A172 (cell line): ENCODE measurements around the gene MORN1. TPM values are rescaled to one million over a fixed set of nuclear protein-coding genes. Genes with fewer than 3 reads are reported as not detected.

Experiments used
- DNase-seq: peaks from one replicate; pipeline ENCODE4 v3.0.0-alpha.2; 2015; ENCODE audit warnings: low spot score
- total RNA-seq: library from RNA; depleted of rRNA; stranded (reverse); fragments of >200 nt; shearing (Covaris generic); gene quantifications from 2 replicates; pipeline ENCODE4 v1.2.3, GENCODE V29; 2014

The MORN1 gene
- total RNA-seq, 1 experiment from 2014 or later, result 5.1 TPM

- DNase-seq, result no peak
Observed at GRCh38 chr1:2419416-2419815, 28.1 kb upstream of the MORN1 start.

GRCh38 chr1:2418791-2419320 lies 27.5 kb upstream of the MORN1 start:
- DNase-seq, result no peak

GRCh38 chr1:2417833-2418225 lies 26.5 kb upstream of the MORN1 start:
- no peak for DNase-seq

- DNase-seq, result no peak
Observed at GRCh38 chr1:2417083-2417832, 25.9 kb upstream of the MORN1 start.

DNA sequence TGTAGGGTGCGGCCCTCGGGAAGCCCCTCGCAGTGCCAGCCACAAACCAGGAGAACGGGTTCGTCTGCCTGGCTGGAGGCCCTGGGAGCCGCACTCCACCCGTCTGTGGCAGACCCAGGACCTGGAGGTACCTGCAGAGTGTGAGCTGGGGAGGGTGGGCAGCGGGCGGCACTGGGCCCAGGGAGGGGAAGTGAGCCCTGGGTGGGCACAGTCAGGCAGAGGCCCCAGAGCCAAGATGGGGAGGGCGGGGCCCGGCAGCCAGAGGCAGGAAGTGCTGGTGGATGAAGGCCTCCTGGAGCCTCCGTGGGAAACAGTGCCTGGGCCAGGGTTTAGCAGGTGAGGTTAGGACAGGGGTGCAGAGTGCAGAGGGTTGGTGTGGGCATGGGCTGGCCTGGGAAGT lies 25.0 kb upstream of the MORN1 start:
- no peak for DNase-seq

DNA sequence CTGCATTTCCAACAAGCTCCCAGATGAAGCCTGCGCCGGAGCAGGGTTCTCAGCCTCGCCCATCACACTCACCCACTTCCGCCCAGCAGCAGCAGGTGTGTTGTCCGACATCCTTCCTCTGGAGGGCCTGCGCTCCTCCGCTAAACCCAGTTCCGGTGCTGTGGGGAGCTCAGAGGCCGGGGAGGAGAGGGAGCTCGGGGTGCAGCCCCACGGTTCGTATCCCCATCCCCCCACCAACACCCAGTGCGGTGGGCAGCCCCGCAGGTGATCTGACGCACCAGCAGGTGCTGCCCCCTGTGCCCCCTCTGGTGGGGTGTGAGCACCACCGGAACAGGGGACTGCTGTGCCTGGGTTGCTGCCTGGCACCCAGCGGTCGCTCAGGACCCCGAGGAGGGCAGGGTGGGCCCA lies 24.5 kb upstream of the MORN1 start:
- DNase-seq, result no peak

GRCh38 chr1:2415337-2415736 lies 24.0 kb upstream of the MORN1 start:
- no peak for DNase-seq

- peak; percentile 29 for DNase-seq
Observed at GRCh38 chr1:2414297-2414958, 23.1 kb upstream of the MORN1 start.

DNA sequence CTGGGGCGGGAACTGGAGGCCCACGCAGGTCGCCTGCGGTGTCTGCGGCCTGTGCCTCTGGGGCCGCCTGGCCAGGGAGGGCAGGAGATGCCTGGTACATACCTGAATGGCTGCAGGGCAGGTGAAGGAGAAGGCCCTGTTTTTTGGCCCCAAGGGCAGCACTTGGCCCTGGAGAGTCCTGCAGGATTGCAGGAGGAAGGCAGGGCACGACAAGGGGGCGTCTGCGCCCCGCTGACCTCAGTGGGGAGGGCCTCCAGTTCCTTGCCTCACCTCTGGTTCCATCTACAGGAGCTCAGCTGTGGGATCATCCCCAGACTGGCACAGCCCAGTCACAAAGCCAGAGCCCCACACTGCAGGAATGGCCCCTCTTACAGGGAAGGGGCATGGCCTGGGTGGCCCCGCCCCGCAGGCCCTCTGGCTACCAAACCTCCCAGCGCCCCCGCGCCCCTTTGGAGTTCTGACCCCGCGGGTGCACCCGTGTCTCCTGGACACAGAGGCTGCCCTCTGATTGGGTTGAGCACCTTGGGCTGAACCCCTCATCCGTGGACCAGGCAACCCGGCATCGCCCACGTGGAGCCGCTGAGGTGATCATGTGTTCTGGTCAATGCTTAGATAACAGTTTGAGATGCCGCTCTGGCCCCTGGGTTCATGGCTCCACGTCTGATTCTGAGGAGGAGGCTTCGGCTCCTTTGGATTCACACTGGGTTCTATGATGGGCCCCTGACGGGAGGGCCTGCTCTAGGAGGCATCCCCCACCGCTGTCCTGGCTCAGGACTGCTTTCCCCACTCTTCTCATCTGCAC lies 22.3 kb upstream of the MORN1 start:
- no peak for DNase-seq

DNA sequence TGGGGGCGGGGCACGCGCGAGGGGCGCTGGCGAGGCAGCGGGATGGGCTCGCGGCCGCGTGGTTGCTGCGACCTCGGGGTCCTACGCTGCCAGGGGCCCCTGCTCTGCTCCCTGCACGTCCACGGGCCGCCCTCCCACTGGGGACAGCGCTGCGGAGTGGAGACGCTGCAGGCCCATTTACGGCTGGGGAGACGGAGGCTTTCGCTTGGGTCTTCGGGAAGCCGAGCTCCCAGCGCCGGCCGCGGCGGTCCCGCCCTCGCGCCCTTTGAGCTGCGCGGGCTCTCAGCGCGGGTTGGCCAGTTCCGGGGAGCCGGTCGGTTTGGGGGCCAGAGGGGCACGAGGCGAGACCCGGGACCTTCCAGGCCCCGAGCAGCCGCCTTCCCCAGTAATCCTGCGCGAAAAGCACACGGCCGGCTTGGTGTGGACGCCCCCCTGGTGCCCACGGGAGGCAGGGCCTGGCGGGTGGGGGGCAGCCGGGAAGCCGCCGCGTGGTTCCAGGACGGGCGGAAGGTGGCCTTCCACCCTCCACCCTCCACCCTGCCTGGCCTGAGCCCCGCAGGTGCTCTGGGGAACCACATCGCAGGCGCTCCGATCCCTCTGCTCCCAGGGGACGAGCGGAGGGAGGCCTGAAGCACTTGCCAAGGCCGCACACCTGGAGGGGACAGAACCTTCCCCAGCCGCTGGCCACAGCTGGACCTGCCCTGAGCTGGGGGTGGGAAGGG lies 21.6 kb upstream of the MORN1 start:
- no peak for DNase-seq

DNA sequence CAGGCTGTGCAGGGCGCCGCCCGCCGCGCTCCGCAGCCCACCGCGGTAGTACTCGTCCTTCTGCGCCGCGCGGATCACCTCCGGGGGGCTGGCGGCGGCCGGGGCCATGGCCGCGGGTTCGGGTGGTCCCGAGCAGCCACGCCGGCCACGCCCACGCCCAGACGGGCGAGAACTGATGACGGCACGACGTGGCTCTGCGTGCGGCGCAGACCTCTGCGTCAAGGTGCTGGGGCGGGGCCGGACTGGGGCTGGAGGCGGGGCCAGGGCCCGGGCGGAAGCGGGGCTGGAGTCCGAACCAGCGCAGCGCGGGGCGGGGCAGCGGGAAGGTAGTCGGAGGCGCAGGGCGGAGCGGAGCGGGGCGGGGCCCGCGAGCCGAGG lies 21.0 kb upstream of the MORN1 start, which contains the start of gene PEX10:
PEX10 (minus strand) TSS at position 170 of the 378 bp plus-strand sequence; CDS start at position 108, 62 bp downstream.
- peak; percentile 78 for DNase-seq

GRCh38 chr1:2411801-2412394 lies 20.5 kb upstream of the MORN1 start:
- no peak for DNase-seq

GRCh38 chr1:2409745-2410144 lies 18.4 kb upstream of the MORN1 start:
- no peak for DNase-seq

DNA sequence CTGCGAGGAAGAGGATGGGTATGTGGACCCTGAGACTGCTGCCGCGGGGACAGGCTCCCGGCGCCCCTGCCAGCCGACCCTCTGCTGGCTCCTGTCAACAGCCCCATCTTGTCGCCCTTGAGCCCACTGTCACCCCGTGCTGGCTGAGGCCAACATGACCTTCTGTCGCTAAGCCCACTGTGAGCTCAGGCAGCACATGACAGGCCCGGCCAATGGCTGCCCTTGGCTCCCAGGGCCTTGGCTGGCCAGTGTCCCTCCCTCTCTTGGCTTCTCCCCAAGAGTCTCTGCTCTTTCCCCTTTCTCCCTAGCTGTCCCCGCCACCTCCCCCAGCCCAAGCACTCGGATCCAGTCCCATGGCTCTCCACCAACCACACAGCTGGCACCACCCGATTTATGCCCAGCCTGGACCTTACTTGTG lies 17.5 kb upstream of the MORN1 start:
- no peak for DNase-seq

GRCh38 chr1:2408456-2408855 lies 17.1 kb upstream of the MORN1 start:
- no peak for DNase-seq

DNA sequence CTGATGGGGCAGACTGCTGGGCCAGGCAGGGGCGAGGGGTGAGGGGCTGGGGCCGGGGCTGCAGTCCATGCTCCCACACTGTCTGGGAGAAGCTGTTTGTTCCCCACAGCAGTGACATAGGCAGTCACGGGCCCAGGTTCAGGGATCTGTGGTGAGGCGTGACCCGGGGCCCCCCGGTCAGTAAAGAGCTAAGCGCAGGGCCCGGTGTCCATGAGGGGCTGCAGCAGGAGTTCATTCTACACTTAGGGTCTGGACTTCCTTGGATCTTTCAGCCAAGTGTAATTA lies 16.6 kb upstream of the MORN1 start:
- no peak for DNase-seq

- no peak for DNase-seq
Observed at GRCh38 chr1:2407166-2407990, 16.0 kb upstream of the MORN1 start.

DNA sequence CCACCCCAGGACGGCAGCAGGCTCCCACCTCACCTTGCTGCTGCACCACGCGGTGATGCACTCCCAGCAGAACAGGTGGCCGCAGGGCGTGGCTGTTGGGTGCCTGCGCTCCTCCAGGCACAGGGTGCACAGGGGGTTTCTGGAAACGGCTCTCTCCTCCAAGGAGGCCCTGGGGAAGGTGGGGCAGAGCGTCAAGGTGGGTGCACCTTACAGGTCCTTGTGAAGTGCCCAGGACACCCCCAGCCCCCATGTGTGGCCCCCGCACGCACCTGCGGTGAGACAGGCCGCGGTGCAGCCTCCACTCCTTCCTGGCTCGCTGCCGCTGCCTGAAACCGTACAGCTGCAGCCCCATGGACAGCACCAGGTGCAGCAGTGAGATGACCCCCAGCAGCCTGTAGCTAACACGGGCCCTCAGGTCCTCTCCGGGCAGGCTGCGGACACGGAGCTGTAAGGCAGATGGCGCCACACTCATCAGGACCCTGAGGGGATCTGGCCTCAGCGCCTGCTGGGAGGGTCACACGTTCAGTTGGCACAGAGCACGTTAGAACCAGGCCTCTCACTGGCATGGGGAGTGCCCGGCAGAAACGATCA lies 15.2 kb upstream of the MORN1 start:
- no peak for DNase-seq

GRCh38 chr1:2405588-2406295 lies 14.4 kb upstream of the MORN1 start:
- no peak for DNase-seq
